ENCODE results near the gene NPDC1.
"Not testable (repeated sequence)": the region's sequence is repeated elsewhere in the genome, so short reads cannot be mapped to it uniquely, and the experiment has no call there.

The NPDC1 gene

GRCh38 chr9:137039611-137040366, 6.2 kb downstream of the NPDC1 start:
- Histone ChIP-seq H3K9me3 (ENCODE audit: control insufficient read depth in 1 of 2, low read length in 2 of 2) (no peaks in the 10 kb centered on the region), H3K4me1 (ENCODE audit: control insufficient read depth in 1 of 2, insufficient read depth in 2 of 2, low read length in 2 of 2) (peaks cover 27% of the 10 kb centered on the region in 2 donors), H3K27me3 (ENCODE audit: control insufficient read depth in 1 of 2, insufficient read depth in 2 of 2, low read length in 2 of 2) (peaks cover 0 to 9% of the 10 kb centered on the region in 2 donors), H3K36me3 (ENCODE audit: control insufficient read depth in 1 of 2, insufficient read depth in 2 of 2, low read length in 2 of 2) (no peaks in the 10 kb centered on the region), H3K27ac (ENCODE audit: low read depth, low read length) (no peak overlapping the region), H3K9ac (ENCODE audit: low read depth in 1 of 2, low read length in 2 of 2) (no peak overlapping the region), H3K4me3 (ENCODE audit: low read depth in 1 of 2, low read length in 2 of 2) (no peak overlapping the region)

- Histone ChIP-seq H3K4me1 (ENCODE audit: control insufficient read depth in 1 of 2, insufficient read depth in 2 of 2, low read length in 2 of 2) (peaks cover 22 to 23% of the 10 kb centered on the region in 2 donors), H3K4me3 (ENCODE audit: low read depth in 1 of 2, low read length in 2 of 2) (no peak overlapping the region), H3K27me3 (ENCODE audit: control insufficient read depth in 1 of 2, insufficient read depth in 2 of 2, low read length in 2 of 2) (peaks cover 0 to 3% of the 10 kb centered on the region in 2 donors), H3K9ac (ENCODE audit: low read depth in 1 of 2, low read length in 2 of 2) (no peak overlapping the region), H3K27ac (ENCODE audit: low read depth, low read length) (no peak overlapping the region), H3K9me3 (ENCODE audit: control insufficient read depth in 1 of 2, low read length in 2 of 2) (no peaks in the 10 kb centered on the region), H3K36me3 (ENCODE audit: control insufficient read depth in 1 of 2, insufficient read depth in 2 of 2, low read length in 2 of 2) (no peaks in the 10 kb centered on the region)
Observed at GRCh38 chr9:137038916-137039315, 7.1 kb downstream of the NPDC1 start.

GRCh38 chr9:137037483-137037882, 8.5 kb downstream of the NPDC1 start:
- H3K36me3 ChIP-seq (ENCODE audit: control insufficient read depth in 1 of 2, insufficient read depth in 2 of 2, low read length in 2 of 2) = no peaks in the 10 kb centered on the region
- H3K27ac ChIP-seq (ENCODE audit: low read depth, low read length) = no peak overlapping the region
- peaks cover 11 to 12% of the 10 kb centered on the region in 2 donors for H3K4me1 ChIP-seq (ENCODE audit: control insufficient read depth in 1 of 2, insufficient read depth in 2 of 2, low read length in 2 of 2)
- H3K27me3 ChIP-seq (ENCODE audit: control insufficient read depth in 1 of 2, insufficient read depth in 2 of 2, low read length in 2 of 2) = no peaks in the 10 kb centered on the region
- H3K9ac ChIP-seq (ENCODE audit: low read depth in 1 of 2, low read length in 2 of 2) = no peak overlapping the region
- H3K4me3 ChIP-seq (ENCODE audit: low read depth in 1 of 2, low read length in 2 of 2) = no peak overlapping the region
- H3K9me3 ChIP-seq (ENCODE audit: control insufficient read depth in 1 of 2, low read length in 2 of 2) = no peaks in the 10 kb centered on the region

GRCh38 chr9:137037035-137037434, 8.9 kb downstream of the NPDC1 start:
- Histone ChIP-seq H3K4me3 (ENCODE audit: low read depth in 1 of 2, low read length in 2 of 2) (no peak overlapping the region), H3K9ac (ENCODE audit: low read depth in 1 of 2, low read length in 2 of 2) (no peak overlapping the region), H3K9me3 (ENCODE audit: control insufficient read depth in 1 of 2, low read length in 2 of 2) (no peaks in the 10 kb centered on the region), H3K4me1 (ENCODE audit: control insufficient read depth in 1 of 2, insufficient read depth in 2 of 2, low read length in 2 of 2) (peaks cover 14 to 16% of the 10 kb centered on the region in 2 donors), H3K36me3 (ENCODE audit: control insufficient read depth in 1 of 2, insufficient read depth in 2 of 2, low read length in 2 of 2) (no peaks in the 10 kb centered on the region), H3K27ac (ENCODE audit: low read depth, low read length) (no peak overlapping the region), H3K27me3 (ENCODE audit: control insufficient read depth in 1 of 2, insufficient read depth in 2 of 2, low read length in 2 of 2) (no peaks in the 10 kb centered on the region)

GRCh38 chr9:137035937-137036336, 10.0 kb downstream of the NPDC1 start:
- Histone ChIP-seq H3K9me3 (ENCODE audit: control insufficient read depth in 1 of 2, low read length in 2 of 2) (no peaks in the 10 kb centered on the region), H3K4me3 (ENCODE audit: low read depth in 1 of 2, low read length in 2 of 2) (no peak overlapping the region), H3K9ac (ENCODE audit: low read depth in 1 of 2, low read length in 2 of 2) (no peak overlapping the region), H3K4me1 (ENCODE audit: control insufficient read depth in 1 of 2, insufficient read depth in 2 of 2, low read length in 2 of 2) (peaks cover 23 to 27% of the 10 kb centered on the region in 2 donors), H3K27ac (ENCODE audit: low read depth, low read length) (no peak overlapping the region), H3K27me3 (ENCODE audit: control insufficient read depth in 1 of 2, insufficient read depth in 2 of 2, low read length in 2 of 2) (no peaks in the 10 kb centered on the region), H3K36me3 (ENCODE audit: control insufficient read depth in 1 of 2, insufficient read depth in 2 of 2, low read length in 2 of 2) (no peaks in the 10 kb centered on the region)

GRCh38 chr9:137035507-137035834, 10.5 kb downstream of the NPDC1 start:
- Histone ChIP-seq H3K9ac (ENCODE audit: low read depth in 1 of 2, low read length in 2 of 2) (no peak overlapping the region), H3K4me1 (ENCODE audit: control insufficient read depth in 1 of 2, insufficient read depth in 2 of 2, low read length in 2 of 2) (peaks cover 28 to 32% of the 10 kb centered on the region in 2 donors), H3K27ac (ENCODE audit: low read depth, low read length) (no peak overlapping the region)

GRCh38 chr9:137034709-137035506, 11.1 kb downstream of the NPDC1 start:
- no peak overlapping the region for H3K4me3 ChIP-seq (ENCODE audit: low read depth in 1 of 2, low read length in 2 of 2)

More at GRCh38 chr9:137035507-137035834, 10.5 kb downstream of the NPDC1 start:
- Histone ChIP-seq H3K4me3 (ENCODE audit: low read depth in 1 of 2, low read length in 2 of 2) (no peak overlapping the region), H3K36me3 (ENCODE audit: control insufficient read depth in 1 of 2, insufficient read depth in 2 of 2, low read length in 2 of 2) (no peaks in the 10 kb centered on the region), H3K27me3 (ENCODE audit: control insufficient read depth in 1 of 2, insufficient read depth in 2 of 2, low read length in 2 of 2) (no peaks in the 10 kb centered on the region), H3K9me3 (ENCODE audit: control insufficient read depth in 1 of 2, low read length in 2 of 2) (no peaks in the 10 kb centered on the region)

GRCh38 chr9:137034039-137034708, 11.8 kb downstream of the NPDC1 start:
- H3K4me1 ChIP-seq (ENCODE audit: control insufficient read depth in 1 of 2, insufficient read depth in 2 of 2, low read length in 2 of 2) = peaks cover 31 to 45% of the 10 kb centered on the region in 2 donors
- no peaks in the 10 kb centered on the region for H3K27me3 ChIP-seq (ENCODE audit: control insufficient read depth in 1 of 2, insufficient read depth in 2 of 2, low read length in 2 of 2)
- no peak overlapping the region for H3K4me3 ChIP-seq (ENCODE audit: low read depth in 1 of 2, low read length in 2 of 2)
- H3K36me3 ChIP-seq (ENCODE audit: control insufficient read depth in 1 of 2, insufficient read depth in 2 of 2, low read length in 2 of 2) = no peaks in the 10 kb centered on the region
- no peak overlapping the region for H3K9ac ChIP-seq (ENCODE audit: low read depth in 1 of 2, low read length in 2 of 2)
- H3K27ac ChIP-seq (ENCODE audit: low read depth, low read length) = no peak overlapping the region
- no peaks in the 10 kb centered on the region for H3K9me3 ChIP-seq (ENCODE audit: control insufficient read depth in 1 of 2, low read length in 2 of 2)

More at GRCh38 chr9:137034709-137035506, 11.1 kb downstream of the NPDC1 start:
- Histone ChIP-seq H3K27me3 (ENCODE audit: control insufficient read depth in 1 of 2, insufficient read depth in 2 of 2, low read length in 2 of 2) (no peaks in the 10 kb centered on the region), H3K36me3 (ENCODE audit: control insufficient read depth in 1 of 2, insufficient read depth in 2 of 2, low read length in 2 of 2) (no peaks in the 10 kb centered on the region), H3K9me3 (ENCODE audit: control insufficient read depth in 1 of 2, low read length in 2 of 2) (no peaks in the 10 kb centered on the region), H3K27ac (ENCODE audit: low read depth, low read length) (no peak overlapping the region), H3K9ac (ENCODE audit: low read depth in 1 of 2, low read length in 2 of 2) (no peak overlapping the region), H3K4me1 (ENCODE audit: control insufficient read depth in 1 of 2, insufficient read depth in 2 of 2, low read length in 2 of 2) (peaks cover 31 to 38% of the 10 kb centered on the region in 2 donors)

GRCh38 chr9:137033481-137033880, 12.5 kb downstream of the NPDC1 start:
- not testable (repeated sequence) for H3K36me3 ChIP-seq (ENCODE audit: control insufficient read depth in 1 of 2, insufficient read depth in 2 of 2, low read length in 2 of 2); H3K9ac ChIP-seq (ENCODE audit: low read depth in 1 of 2, low read length in 2 of 2); H3K4me3 ChIP-seq (ENCODE audit: low read depth in 1 of 2, low read length in 2 of 2); H3K9me3 ChIP-seq (ENCODE audit: control insufficient read depth in 1 of 2, low read length in 2 of 2); H3K27ac ChIP-seq (ENCODE audit: low read depth, low read length); H3K27me3 ChIP-seq (ENCODE audit: control insufficient read depth in 1 of 2, insufficient read depth in 2 of 2, low read length in 2 of 2)
- peaks cover 31 to 52% of the 10 kb centered on the region in 2 donors for H3K4me1 ChIP-seq (ENCODE audit: control insufficient read depth in 1 of 2, insufficient read depth in 2 of 2, low read length in 2 of 2)

- no peak overlapping the region for H3K9ac ChIP-seq (ENCODE audit: low read depth in 1 of 2, low read length in 2 of 2)
- H3K27me3 ChIP-seq (ENCODE audit: control insufficient read depth in 1 of 2, insufficient read depth in 2 of 2, low read length in 2 of 2) = no peaks in the 10 kb centered on the region
- H3K36me3 ChIP-seq (ENCODE audit: control insufficient read depth in 1 of 2, insufficient read depth in 2 of 2, low read length in 2 of 2) = no peaks in the 10 kb centered on the region
- H3K27ac ChIP-seq (ENCODE audit: low read depth, low read length) = no peak overlapping the region
- no peaks in the 10 kb centered on the region for H3K9me3 ChIP-seq (ENCODE audit: control insufficient read depth in 1 of 2, low read length in 2 of 2)
- no peak overlapping the region for H3K4me3 ChIP-seq (ENCODE audit: low read depth in 1 of 2, low read length in 2 of 2)
- H3K4me1 ChIP-seq (ENCODE audit: control insufficient read depth in 1 of 2, insufficient read depth in 2 of 2, low read length in 2 of 2) = peaks cover 31 to 53% of the 10 kb centered on the region in 2 donors
Observed at GRCh38 chr9:137032858-137033257, 13.1 kb downstream of the NPDC1 start.

All from duodenal mucosa (tissue), 2 donors.